GM18508 (cell line): ENCODE data around the gene GLP2R.

Experiments
- ATAC-seq: cut with Tn5 transposase; IDR thresholded peaks from one replicate; pipeline ENCODE4 v1.9.1; 2021; ENCODE audit warnings: moderate number of reproducible peaks; ENCODE audit not compliant: insufficient read depth, unreplicated experiment

The GLP2R gene

DNA sequence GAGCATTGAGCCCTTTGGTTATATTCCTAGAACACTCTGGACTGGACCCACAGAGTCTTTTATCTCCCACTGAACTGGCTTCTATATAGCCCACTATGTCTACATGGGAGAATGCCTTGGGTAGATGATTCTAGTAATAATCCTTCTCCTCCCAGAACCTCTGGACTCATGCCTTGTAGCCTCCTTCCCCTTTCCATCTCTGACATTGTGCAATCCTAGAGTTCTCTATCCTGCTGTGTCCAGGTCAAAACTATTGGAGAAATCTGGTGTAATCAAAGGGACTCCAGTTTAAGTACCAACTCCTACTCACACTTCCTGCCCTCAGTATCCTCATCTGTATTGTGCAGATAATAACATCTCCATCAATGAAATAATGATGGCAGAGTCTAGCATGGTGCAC, 70.2 kb downstream of the GLP2R start:
- ATAC-seq = no peak

DNA sequence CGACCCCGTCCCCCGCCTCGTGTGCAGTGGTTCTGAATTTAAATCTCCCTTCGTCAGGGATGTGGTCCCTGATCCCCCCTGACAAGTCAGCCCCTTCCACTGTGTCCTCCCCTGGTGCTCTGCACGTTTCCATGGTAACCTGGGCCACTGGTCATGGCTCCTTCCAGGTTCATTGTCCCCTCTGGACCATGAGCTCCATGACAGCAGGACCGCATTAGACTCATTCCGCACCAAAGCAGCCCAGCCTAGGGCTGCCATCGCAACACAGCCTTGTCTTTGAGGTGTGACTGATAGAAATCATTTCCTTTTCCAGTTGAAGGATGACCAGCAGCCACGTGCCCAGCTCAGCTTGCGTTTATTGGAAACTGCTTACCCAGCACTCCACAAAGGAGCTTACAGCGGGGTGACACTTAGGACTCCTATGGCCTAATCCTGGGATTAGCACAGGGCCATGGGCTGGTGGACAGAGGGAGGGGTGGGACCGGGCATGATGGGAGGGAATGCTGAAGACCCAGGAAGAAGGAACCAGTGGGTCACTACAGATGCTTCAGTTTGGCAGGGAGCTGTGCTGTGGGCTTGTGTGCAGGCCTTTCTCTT, 71.7 kb downstream of the GLP2R start:
- ATAC-seq = no peak

DNA sequence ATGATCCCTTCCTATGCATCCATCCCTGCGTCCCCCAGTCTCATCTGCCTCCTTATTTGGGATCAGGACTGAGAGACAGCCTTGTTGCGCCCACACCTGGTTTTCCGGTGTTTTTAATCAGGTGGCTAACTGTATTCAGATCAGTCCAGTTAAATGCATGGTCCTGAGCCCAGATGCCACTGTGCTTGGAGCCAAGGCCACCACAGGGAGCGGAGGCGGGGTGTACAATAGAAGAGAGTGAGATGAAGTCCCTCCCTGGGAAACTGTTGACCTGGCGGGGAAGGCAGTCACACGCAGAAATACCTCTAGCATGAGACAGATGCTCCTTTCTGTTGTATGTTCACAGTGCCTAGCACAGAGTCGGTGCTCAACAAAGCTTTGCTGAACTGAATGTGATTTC, 73.1 kb downstream of the GLP2R start:
- no peak for ATAC-seq

DNA sequence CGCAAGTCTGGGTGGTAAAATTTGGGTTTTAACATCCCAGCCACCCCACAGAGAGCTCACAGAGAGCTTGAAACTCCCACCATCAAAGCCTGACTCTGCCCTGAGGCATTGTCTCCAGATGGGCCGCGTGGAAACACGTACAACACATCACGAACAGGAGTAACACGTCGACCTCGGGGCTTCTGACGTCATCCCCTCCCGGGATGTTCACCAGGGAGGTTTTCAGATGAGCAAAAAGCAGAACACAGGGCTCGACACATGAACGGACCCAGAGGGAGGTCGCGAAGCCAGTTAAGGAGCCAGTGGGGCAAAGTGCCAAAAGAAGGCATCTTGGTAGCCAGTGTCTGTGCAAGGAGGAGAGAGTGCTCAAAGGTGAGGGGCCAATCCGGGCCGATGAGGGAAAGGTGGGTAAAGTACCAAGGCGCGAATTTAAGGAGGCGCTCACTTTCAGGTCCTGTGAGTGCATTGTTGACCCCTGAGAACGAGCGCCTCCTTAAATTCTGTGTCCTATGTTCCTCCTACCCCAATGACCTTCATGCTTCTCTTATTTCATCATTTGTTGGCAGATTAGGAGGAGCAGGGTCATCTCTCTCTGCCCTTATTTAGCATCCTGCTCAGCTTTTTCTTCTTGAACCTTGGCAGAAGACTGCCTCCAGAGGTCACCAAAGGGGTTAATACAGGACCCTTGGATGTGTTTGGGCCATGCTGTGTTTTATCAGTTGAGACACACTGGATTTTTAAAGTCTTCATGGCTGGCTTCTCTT, 73.7 kb downstream of the GLP2R start:
- ATAC-seq = no peak

DNA sequence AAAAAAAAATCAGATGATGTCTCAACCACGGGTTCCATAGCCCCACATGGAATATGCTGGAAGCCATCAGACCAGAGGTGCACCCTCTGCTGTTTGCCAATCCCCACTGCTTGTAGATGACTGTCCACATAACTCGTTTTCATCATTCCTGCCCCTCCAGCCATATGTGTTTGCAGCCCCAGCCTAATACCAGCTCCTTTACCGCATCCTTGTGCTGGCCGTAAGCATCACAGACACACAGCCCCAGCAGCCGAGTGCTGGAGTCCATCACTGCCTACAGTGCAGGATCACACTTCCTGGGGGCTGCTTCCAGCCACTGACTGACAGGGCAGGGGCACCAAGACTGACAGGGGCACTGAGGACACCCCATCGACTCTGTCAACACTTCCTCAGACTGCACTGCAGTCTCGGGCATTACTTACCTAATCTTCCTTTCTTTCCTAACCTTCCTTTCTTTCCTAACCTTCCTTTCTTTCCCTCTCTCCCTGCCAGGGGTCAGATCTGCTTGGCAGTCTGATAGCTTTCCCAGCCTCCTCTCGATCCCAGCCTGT, 74.4 kb downstream of the GLP2R start:
- ATAC-seq = no peak

DNA sequence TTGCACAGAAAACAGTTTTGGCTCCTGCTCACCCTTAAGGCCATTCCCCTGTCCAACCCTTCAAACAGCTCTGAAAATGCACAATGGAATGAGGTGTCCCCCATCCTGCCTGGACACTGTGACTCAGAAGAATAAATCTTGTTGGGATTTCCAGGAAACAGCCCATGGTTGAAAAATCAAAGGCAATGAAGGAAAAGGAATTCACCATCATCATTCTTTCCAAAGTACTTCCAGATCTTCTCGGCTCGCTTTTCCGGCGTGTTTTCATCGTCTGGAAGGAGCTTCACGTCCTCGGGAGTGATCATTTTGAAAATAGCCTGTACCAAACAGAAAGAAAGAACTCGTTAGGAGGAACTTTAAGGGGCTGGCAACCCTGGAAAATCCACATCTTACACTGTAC, 75.1 kb downstream of the GLP2R start:
- ATAC-seq = no peak

DNA sequence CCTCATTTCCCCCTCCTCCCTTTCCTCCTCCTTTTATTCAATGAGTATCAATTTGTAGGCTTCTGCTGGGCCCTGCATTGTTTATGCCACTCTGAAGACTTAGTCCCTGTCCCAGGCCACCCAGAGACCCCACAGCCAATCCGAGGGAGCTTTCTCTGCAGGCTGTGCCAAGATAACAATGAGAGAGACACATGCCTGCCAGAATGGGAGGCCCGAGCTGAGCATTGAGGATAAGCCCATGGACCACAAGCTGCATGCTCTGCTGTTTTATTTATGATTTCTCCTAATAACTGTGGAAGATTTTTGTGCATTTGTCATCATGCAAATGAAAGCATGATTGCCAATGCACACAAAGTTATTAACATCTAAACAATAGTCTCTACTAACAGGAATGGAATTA, 76.4 kb downstream of the GLP2R start:
- no peak for ATAC-seq

DNA sequence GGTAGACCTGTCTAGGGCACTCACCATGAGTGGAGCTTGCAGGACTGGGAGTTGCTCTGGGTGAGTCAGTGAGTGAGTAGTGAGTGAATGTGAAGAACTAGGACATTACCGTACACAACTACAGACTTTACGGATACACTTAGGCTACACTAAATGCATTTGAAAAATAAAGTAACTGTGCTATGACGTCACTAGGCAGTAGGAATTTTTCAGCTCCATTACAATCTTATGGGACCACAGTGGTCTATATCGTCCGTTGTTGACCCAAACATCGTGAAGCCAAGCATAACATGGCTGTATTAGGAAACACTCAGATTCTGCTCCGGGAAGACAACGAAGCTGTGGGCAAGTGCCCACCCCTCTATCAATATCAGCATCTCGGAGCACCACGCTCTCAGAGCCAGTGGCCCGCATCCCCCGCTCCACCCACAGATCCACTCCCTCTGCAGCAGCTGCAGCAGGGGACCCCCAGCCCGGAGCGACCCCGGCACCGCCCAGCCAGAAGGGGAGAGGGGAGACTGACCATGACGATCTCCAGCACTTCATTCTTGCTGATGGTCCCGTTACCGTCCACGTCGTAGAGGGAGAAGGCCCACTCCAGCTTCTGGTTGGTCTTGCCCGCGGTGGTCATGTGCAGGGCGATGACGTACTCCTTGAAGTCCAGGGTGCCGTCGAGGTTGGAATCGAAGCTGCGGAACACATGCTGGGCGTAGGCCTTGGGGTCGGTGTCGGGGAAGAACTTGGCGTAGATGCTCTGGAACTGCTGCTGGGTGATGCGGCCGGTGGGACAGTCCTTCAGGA, 78.8 kb downstream of the GLP2R start:
- ATAC-seq = no peak

DNA sequence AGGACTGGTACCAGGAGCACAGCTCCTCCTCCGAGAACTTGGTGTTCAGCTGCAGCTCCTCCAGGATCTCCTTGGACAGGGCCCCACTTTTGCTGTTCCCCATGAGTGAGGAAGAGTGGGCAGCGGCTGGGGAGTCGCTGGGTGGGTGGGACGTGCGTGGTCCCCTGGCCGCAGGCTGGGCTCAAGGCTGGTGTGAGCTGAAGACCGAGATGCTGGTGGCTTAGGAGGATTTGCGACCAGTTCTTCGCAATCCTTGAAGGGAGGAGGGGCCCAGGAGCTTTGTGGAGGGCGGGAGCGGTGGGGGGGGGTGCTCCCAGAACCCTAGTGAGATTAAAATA, 79.3 kb downstream of the GLP2R start, which contains the start of gene RCVRN:
Gene RCVRN (minus strand): TSS at position 194 of the 338 bp plus-strand sequence. CDS start 91 bp downstream, at position 103.
- ATAC-seq = no peak

DNA sequence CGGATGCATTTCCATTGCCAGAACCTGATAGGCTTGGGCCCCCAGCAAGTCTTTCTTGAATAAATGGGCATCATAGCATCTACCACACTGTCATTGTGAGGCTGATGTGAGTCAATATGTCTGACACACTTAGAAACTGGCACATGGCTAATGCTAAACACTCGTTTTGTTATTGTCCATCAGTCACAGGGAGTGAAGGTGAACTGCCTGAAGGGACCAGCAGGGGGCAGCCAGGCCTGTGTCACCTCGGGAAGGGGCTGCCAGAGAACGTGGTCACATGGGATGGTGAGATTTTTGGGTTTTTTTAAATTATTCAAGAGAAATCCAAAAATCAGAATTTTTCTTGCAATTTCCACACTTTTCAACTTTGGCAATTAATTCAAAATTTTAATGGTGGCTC, 80.2 kb downstream of the GLP2R start:
- ATAC-seq = no peak

DNA sequence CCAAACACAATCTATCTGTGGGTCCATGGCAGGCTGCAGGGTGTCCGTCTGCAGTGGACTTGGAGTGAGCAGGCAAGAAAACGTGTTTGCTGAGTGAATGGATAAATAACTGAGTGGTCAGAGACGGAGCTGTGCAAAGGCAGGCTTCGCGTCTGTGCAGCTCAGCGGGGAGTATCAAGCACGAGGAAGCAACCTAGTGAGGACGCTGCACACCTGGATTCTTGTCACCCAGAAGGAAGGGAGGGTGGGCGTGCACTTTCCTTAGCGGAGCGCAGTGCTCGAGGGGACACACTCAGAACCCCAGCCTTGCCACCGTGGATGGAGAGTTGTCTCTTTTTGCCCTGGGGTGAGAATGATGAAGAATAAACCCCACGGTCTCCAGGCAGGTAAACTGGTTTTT, 80.9 kb downstream of the GLP2R start:
- no peak for ATAC-seq

DNA sequence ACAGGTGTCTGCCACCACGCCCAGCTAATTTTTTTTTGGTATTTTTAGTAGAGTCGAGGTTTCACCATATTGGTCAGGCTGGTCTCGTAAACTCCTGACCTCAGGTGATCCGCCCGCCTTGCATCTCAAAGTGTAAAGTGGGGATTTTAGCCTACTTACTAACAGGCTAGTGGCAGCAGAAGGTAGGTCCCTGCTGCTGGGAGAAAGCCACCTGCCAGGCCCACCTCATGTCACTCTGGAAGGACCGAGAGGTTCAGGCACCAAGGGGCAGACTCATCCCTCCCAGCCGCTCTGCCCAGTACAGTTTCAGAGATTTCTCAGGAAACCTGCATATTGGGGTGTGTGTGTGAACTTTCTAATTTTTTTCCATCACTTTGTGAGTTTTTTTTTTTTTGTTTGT, 81.4 kb downstream of the GLP2R start:
- ATAC-seq = no peak

DNA sequence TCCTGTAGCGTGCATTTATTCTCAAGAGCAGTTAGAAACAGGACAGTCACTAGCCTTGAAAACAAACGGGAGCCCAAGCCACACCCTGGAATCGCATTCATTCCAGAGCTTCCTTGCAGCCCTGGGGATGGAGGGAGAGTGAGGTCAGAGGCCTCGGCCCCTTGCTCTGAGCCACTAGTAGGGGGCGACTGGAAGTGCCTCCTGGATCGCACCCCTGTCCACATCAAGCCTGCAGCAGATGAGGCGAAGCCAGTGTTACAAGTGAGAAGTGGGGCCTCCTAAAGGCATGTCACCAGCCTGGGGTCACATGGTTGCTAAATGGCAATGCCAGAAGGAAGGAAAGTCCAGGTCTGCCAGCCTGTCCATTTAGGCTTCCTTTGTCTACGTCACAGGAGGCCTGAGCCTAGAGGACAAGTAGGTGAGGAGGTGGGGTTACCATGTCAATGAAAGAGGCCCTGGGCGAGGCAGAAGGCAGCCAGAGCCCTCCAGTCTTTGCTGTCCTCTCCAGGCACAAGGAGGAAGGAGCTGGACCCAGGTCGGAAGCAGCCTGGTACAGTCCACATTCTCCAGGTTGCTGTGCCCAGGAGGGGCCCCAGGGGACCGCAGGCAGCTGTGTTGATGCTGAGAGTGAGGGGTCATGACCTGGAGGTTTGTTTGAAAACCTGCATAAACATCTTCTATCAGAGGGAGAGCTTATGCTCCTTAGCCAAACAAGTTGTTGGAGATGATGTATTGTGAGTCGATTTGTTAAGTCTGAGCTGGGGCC, 82.3 kb downstream of the GLP2R start:
- ATAC-seq = no peak

DNA sequence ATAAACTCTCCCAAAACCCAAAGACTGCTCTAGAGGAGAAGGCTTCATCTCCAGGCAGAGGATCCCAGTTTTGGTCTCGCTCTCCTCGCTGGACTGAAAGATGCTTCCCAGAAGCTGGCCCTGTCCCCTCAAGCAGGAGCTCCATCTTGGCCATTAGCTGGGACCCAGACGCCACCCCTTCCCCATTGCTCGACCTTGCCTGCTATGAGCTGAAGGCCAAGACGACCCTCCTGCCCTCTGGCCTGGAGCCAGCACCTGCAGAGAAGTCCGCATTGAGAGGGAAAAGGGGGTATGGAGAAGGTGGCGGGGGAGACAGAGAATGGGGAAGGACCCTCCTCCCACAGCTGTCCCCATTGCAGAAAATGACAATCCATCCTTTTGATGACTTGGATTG, 82.9 kb downstream of the GLP2R start:
- ATAC-seq = no peak

DNA sequence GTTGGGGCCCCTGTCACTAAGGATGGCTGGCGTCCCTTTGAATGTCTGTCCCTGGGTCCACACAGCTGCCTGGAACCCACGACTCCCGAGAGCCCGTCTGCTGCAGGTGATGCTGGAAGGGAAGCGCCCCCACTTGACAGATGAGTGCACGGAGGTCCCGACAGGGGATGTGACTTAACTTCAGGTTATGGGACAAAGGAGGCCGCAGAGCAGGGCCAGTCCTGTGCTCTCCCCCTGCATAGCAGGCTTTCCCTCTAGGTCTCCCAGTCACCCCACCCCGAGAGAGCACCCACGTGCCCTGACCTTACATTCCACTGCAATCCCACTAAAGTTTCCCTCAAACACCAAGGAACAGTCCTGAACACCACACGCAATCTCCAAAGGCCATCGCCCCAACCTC, 85.4 kb downstream of the GLP2R start:
- no peak for ATAC-seq

DNA sequence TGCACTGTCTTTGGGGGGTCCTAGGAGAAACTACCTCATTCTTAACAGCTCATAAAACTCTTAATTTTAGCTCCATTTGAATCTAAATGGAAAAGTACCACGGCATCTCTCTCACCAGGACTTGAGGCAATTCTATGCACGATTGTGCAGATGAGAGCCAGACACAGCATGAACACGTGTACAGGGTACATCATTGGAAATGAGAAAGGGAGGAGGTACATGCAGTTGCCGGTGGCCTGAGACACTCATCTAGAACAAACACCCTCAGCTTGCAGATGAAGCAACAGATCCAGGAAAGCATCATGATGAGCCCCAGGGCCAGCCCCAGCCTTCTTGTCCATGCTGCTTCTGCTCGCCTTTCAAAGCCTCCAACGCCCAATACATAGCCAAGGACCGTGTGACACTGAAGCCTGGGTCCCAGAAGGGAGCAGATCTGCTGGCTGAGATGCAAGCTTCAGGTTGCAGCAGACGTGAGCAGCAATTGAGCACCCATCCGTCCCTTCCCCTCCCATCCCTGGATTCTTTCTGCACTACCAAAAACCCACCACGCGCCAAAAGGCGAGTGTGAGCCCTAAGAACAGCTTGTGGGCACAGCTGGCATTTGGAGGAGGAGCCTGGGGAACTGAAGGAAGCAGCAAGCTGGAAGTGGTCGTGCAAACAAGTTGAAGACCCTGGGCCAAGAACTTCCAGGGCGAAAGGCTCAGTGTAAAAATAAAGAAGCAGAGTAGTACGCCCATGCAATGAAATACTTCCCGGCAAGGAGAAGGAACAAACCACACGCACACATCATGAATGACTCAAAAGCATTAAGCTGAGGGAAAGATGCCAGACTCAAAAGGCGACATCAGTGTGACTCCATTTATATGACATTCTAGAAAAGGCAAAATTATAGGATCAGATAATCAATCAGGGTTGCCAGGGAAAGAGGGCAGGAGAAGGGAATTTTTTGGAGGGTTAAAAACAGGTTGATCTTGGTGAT, 86.7 kb downstream of the GLP2R start:
- no peak for ATAC-seq

DNA sequence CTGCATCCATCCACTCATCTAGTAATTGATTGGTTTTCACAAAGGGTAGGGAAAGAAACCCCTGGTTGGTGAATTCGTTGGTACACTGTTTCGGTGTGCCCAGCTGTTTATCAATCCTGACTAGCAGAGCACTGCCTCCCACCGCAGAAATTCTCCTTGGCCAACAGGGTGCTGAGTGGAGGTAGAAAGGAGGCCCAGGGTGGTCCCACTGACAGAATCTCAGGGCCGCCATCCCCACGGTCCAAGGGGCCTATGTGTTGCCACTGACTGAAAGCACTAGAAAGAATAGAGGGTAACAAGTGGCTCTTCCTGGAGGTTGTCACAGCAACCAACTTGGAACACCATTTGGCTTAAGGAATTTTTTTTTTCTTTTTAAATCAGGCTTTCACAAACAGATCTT, 87.8 kb downstream of the GLP2R start:
- ATAC-seq = no peak

DNA sequence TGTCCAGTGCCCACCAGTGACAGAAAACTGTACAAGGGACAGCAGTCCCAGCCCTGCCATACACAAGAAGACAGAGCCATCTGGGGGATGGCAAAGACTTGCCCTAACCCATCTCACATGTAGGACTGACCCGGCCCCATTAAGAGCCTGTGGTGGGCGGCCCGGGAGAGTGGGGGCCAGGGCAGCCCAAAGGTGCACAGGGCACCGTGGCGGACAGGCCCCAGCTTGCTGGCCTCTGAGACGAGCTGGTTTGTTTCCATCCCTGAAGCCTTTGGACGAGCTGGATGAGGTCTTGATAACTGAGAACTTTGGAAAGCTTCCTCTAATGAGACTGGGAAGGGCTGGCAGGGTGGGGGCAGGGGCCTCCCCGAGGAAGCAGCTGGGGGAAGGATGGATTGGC, 90.4 kb downstream of the GLP2R start:
- ATAC-seq = no peak

DNA sequence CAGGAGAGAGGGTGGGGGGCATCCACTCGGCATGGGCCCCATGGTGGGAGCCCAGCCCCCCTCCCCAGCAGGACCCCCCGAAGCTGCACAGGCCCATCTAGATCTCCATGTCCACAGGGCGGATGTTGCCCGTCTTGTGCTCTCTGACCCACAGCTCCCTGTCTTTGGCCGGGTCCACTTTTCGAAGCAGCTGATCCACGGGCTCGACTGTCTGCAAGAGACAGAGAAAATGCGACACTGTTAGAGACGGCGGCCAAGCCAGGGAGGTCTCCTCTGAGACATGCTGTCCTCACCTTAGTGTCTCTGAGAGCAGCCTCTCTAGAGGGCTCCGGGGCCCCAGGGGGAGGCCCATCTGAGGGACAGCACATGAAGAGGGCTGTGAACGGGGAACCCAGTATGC, 91.4 kb downstream of the GLP2R start:
- ATAC-seq = no peak
